IMR-90 (cell line): ENCODE measurements around the gene AOX1. TPM values are rescaled to one million over a fixed set of nuclear protein-coding genes. Genes with fewer than 3 reads are reported as not detected.

Experiments
- ATAC-seq: fragments of 200-7000 bp; cut with Tn5 transposase; 2 replicates; pipeline ENCODE4 v1.9.1; 2020; ENCODE audit warnings: low read depth, mild to moderate bottlenecking, moderate library complexity
- BruUV-seq: library from RNA; stranded (reverse); fragments of 400-500 nt; replicated peaks from 2 replicates; lab custom pipeline; 2021; lab: Mats Ljungman, UMichigan
- CTCF ChIA-PET: fragments of 300-600 bp; formaldehyde crosslinking; extraction: SDS; loops from one replicate; lab custom pipeline; 2021; ENCODE audit warnings: antibody characterized with exemption; lab: Yijun Ruan, JAX
- POLR2A ChIA-PET: fragments of 300-600 bp; sonication (Branson Sonifier 250); formaldehyde crosslinking; loops from one replicate; lab custom pipeline; 2022; ENCODE audit warnings: antibody characterized with exemption; ENCODE audit not compliant: unreplicated experiment; lab: Charles Lee
- DNase-seq: peaks from one replicate; pipeline ENCODE4 v3.0.0; 2013
- H2AFZ ChIP-seq: replicated peaks from 2 replicates; pipeline ENCODE3; 2013; ENCODE audit warnings: low read length, mild to moderate bottlenecking; ENCODE audit not compliant: poor library complexity
- H2AK5ac ChIP-seq: 2 replicates; pipeline ENCODE4 v1.6.1; 2013; ENCODE audit warnings: low read depth, low read length, inconsistent platforms
- H2AK9ac ChIP-seq: replicated peaks from 2 replicates; pipeline ENCODE3; 2013; ENCODE audit warnings: mild to moderate bottlenecking, low read depth, low read length, moderate library complexity; ENCODE audit not compliant: poor library complexity
- H2BK120ac ChIP-seq: 2 replicates; pipeline ENCODE4 v1.6.1; 2013; ENCODE audit warnings: low read depth, low read length, inconsistent platforms
- H2BK15ac ChIP-seq: 3 replicates; pipeline ENCODE4 v1.6.1; 2013; ENCODE audit warnings: low read depth, low read length, inconsistent platforms
- H2BK20ac ChIP-seq: 2 replicates; pipeline ENCODE4 v1.6.1; 2013; ENCODE audit warnings: low read depth, mild to moderate bottlenecking, inconsistent platforms, low read length, moderate library complexity
- H2BK5ac ChIP-seq: 2 replicates; pipeline ENCODE4 v1.6.1; 2013; ENCODE audit warnings: mild to moderate bottlenecking, low read depth, low read length, inconsistent platforms; ENCODE audit not compliant: poor library complexity, severe bottlenecking
- H3K14ac ChIP-seq: replicated peaks from 2 replicates; pipeline ENCODE4 v1.6.1; 2013; ENCODE audit warnings: low read depth, low read length, inconsistent platforms
- H3K18ac ChIP-seq: 2 replicates; pipeline ENCODE4 v1.6.1; 2013; ENCODE audit warnings: low read depth, low read length, control low read depth
- H3K23ac ChIP-seq: 2 replicates; pipeline ENCODE4 v1.6.1; 2013; ENCODE audit warnings: low read depth, low read length, inconsistent platforms
- H3K27ac ChIP-seq: 2 replicates; pipeline ENCODE4 v1.5.1; 2013; ENCODE audit warnings: mild to moderate bottlenecking, control low read depth, low read length; ENCODE audit not compliant: insufficient read depth
- H3K27me3 ChIP-seq: 2 replicates; pipeline ENCODE4 v1.6.1; 2013; ENCODE audit warnings: low read length; ENCODE audit not compliant: control insufficient read depth, insufficient read depth
- H3K36me3 ChIP-seq: 2 replicates; pipeline ENCODE4 v1.6.1; 2013; ENCODE audit warnings: low read length, mixed read lengths; ENCODE audit not compliant: control insufficient read depth, insufficient read depth
- H3K4ac ChIP-seq: 2 replicates; pipeline ENCODE4 v1.6.1; 2013; ENCODE audit warnings: low read depth, low read length, inconsistent platforms
- H3K4me1 ChIP-seq: 2 replicates; pipeline ENCODE4 v1.6.1; 2013; ENCODE audit warnings: low read length, mixed read lengths; ENCODE audit not compliant: control insufficient read depth, insufficient read depth
- H3K4me2 ChIP-seq: 2 replicates; pipeline ENCODE4 v1.6.1; 2013; ENCODE audit warnings: low read depth, mild to moderate bottlenecking, control low read depth, low read length, moderate library complexity
- H3K4me3 ChIP-seq: 2 replicates; pipeline ENCODE4 v1.5.1; 2013; ENCODE audit warnings: low read depth, mild to moderate bottlenecking, control low read depth, low read length, moderate library complexity; ENCODE audit not compliant: insufficient read depth
- H3K56ac ChIP-seq: 2 replicates; pipeline ENCODE4 v1.6.1; 2013; ENCODE audit warnings: low read length, inconsistent platforms; ENCODE audit not compliant: insufficient read depth; ENCODE audit errors: extremely low read depth
- H3K79me1 ChIP-seq, 2 experiments: 2 replicates each; pipeline ENCODE4 v1.6.1; 2013; ENCODE audit warnings: low read length in 2 of 2, inconsistent platforms in 1 of 2, low read depth in 1 of 2
- H3K9ac ChIP-seq: 2 replicates; pipeline ENCODE4 v1.6.1; 2013; ENCODE audit warnings: low read depth, low read length, control low read depth
- H3K9me1 ChIP-seq: 2 replicates; pipeline ENCODE4 v1.6.1; 2013; ENCODE audit warnings: low read length, inconsistent platforms; ENCODE audit not compliant: insufficient read depth
- H3K9me3 ChIP-seq: 2 replicates; pipeline ENCODE4 v1.6.1; 2013; ENCODE audit warnings: low read length; ENCODE audit not compliant: control insufficient read depth, insufficient read depth
- H4K20me1 ChIP-seq: 2 replicates; pipeline ENCODE4 v1.6.1; 2013; ENCODE audit warnings: low read length, inconsistent platforms; ENCODE audit not compliant: insufficient read depth
- H4K5ac ChIP-seq: 2 replicates; pipeline ENCODE4 v1.6.1; 2013; ENCODE audit warnings: mild to moderate bottlenecking, low read depth, low read length, control low read depth
- H4K8ac ChIP-seq, 2 experiments: 2 replicates each; pipeline ENCODE4 v1.6.1; 2013; ENCODE audit warnings: low read depth in 2 of 2, low read length in 2 of 2, control low read depth in 1 of 2, inconsistent platforms in 1 of 2
- H4K91ac ChIP-seq: 2 replicates; pipeline ENCODE4 v1.6.1; 2013; ENCODE audit warnings: low read depth, low read length, inconsistent platforms; ENCODE audit not compliant: insufficient read depth
- NFE2L2 ChIP-seq: fragments of 150-350 bp; IDR thresholded peaks from 2 replicates; pipeline ENCODE4 v1.6.1; 2016; ENCODE audit warnings: low read depth, mild to moderate bottlenecking, low read length
- WGBS, 2 experiments: methylation state at CpG; one replicate each; pipeline versions ENCODE4 v1.1.5 to v1.1.7; 2013; ENCODE audit warnings: missing lambda C conversion rate in 2 of 2; ENCODE audit not compliant: insufficient read length in 1 of 2; ENCODE audit errors: extremely low coverage in 2 of 2; 5-methylcytosine and 5-hydroxymethylcytosine counted together
- dilution Hi-C: fragments of 300-500 bp; cut with HindIII; formaldehyde crosslinking; loops from one replicate; pipeline ENCODE4 v1.14.3; 2018; ENCODE audit warnings: low sequenced_read_pairs; ENCODE audit not compliant: unreplicated experiment
- in situ Hi-C: fragments of 300-500 bp; cut with MboI; formaldehyde crosslinking; loops from 3 replicates; pipeline ENCODE4 v1.14.3; 2019; ENCODE audit warnings: low sequenced_read_pairs, inconsistent platforms, mixed read lengths
- intact Hi-C: fragments of 100-400 bp; cut with micrococcal nuclease; formaldehyde crosslinking; loops from 2 replicates; pipeline ENCODE4 v1.10.0; 2022
- polyA plus RNA-seq, 3 experiments: library from polyadenylated mRNA; depleted of rRNA; stranded (reverse); fragments of >200 nt; gene quantifications; 2 replicates each; pipeline ENCODE4 v1.2.3, GENCODE V29; 2012; ENCODE audit warnings: low replicate concordance in 1 of 3
- total RNA-seq: library from RNA; depleted of rRNA; stranded (reverse); fragments of >200 nt; gene quantifications from 2 replicates; pipeline ENCODE4 v1.2.3, GENCODE V29; 2012

Gene AOX1
- total and polyA plus RNA-seq, 2 of the 4 experiments (the other 2 are of a cell fraction), result 21.7 to 59.9 TPM

- H3K4me3 ChIP-seq, result no peak overlapping the region
- H3K9me3 ChIP-seq, result peaks cover 3% of the 10 kb centered on the region; the same call in 1 of the 2 replicates
- no peaks in the 10 kb centered on the region for H3K79me1 ChIP-seq
- DNase-seq, result no peak
- dilution Hi-C loops, result no loop called here
- H3K27ac ChIP-seq, result no peak overlapping the region
- no peaks in the 10 kb centered on the region for H4K20me1 ChIP-seq
- no peak overlapping the region for H2BK120ac ChIP-seq
- CTCF ChIA-PET, result no interaction called here
- H2BK15ac ChIP-seq, result no peak overlapping the region
- H2AFZ ChIP-seq, result no peak overlapping the region
- POLR2A ChIA-PET, result no interaction called here
- no peak overlapping the region for H2BK20ac ChIP-seq
- ATAC-seq, result no peak
- no peak overlapping the region for H3K18ac ChIP-seq
- H2BK5ac ChIP-seq, result no peak overlapping the region
- H4K5ac ChIP-seq, result no peak overlapping the region
- H3K9me1 ChIP-seq, result 0 out of 2 replicates have a peak, but pooled peaks cover 3% of the 10 kb centered on the region
- H3K4me1 ChIP-seq, result no peaks in the 10 kb centered on the region
- H3K27me3 ChIP-seq, result peaks cover 2% of the 10 kb centered on the region; the same call in 1 of the 2 replicates
- no peak overlapping the region for H3K14ac ChIP-seq
- no peak overlapping the region for H4K91ac ChIP-seq
- intact Hi-C loops, result no loop called here
- no peaks in the 10 kb centered on the region for H3K36me3 ChIP-seq
- BruUV-seq, result no TSS peak
- H3K56ac ChIP-seq, result no peak overlapping the region
- H2AK5ac ChIP-seq, result no peak overlapping the region
- no peak overlapping the region for H3K4ac ChIP-seq
- no peak overlapping the region for H3K9ac ChIP-seq
- TF ChIP-seq NFE2L2, result no peak
- H2AK9ac ChIP-seq, result no peak overlapping the region
- H3K4me2 ChIP-seq, result no peak overlapping the region
- H4K8ac ChIP-seq, result no peak overlapping the region
- H3K23ac ChIP-seq, result no peak overlapping the region
- in situ Hi-C loops, result no loop called here
- WGBS, 2 experiments, result no CpG with 5 or more reads among the region's 1 CpG
Measured at GRCh38 chr2:200593905-200594304, 8.1 kb downstream of the AOX1 start.
